Thymus (tissue), 11 donors: ENCODE results near the gene CPD. TPM values are rescaled to one million over a fixed set of nuclear protein-coding genes. Genes with fewer than 3 reads are reported as not detected.
"Not testable (repeated sequence)": the region's sequence is repeated elsewhere in the genome, so short reads cannot be mapped to it uniquely, and the experiment has no call there.

Experiments
- DNase-seq, 9 donors: peaks; one replicate each; pipeline ENCODE4 v3.0.0-alpha.2; 2013; ENCODE audit warnings: low spot score in 9 of 9, low read depth in 6 of 9, missing footprints in 1 of 9
- H3K27ac ChIP-seq, 2 donors: one replicate each; pipeline ENCODE4 v1.5.1; 2013; ENCODE audit warnings: control low read depth in 1 of 2, low read depth in 1 of 2, low read length in 1 of 2, mild to moderate bottlenecking in 1 of 2, moderate library complexity in 1 of 2
- H3K27me3 ChIP-seq, 2 donors: one replicate each; pipeline ENCODE4 v1.5.1; 2013; ENCODE audit warnings: low read length in 1 of 2; ENCODE audit not compliant: control insufficient read depth in 2 of 2, insufficient read depth in 1 of 2
- H3K36me3 ChIP-seq, 2 donors: one replicate each; pipeline ENCODE4 v1.5.1; 2013; ENCODE audit warnings: low read length in 1 of 2, mild to moderate bottlenecking in 1 of 2, moderate library complexity in 1 of 2; ENCODE audit not compliant: control insufficient read depth in 2 of 2, insufficient read depth in 2 of 2
- H3K4me1 ChIP-seq, 2 donors: one replicate each; pipeline ENCODE4 v1.5.1; 2013; ENCODE audit warnings: low read length in 2 of 2; ENCODE audit not compliant: control insufficient read depth in 2 of 2, insufficient read depth in 2 of 2
- H3K4me3 ChIP-seq, 2 donors: one replicate each; pipeline ENCODE4 v1.5.1; 2013; ENCODE audit warnings: low read length in 2 of 2, control low read depth in 1 of 2, mild to moderate bottlenecking in 1 of 2
- H3K9me3 ChIP-seq, 2 donors: one replicate each; pipeline ENCODE4 v1.5.1; 2013; ENCODE audit warnings: low read length in 1 of 2, mild to moderate bottlenecking in 1 of 2; ENCODE audit not compliant: control insufficient read depth in 2 of 2, insufficient read depth in 1 of 2
- WGBS: extraction: QIAGEN DNeasy Blood & Tissue Kit; methylation state at CpG from one replicate; pipeline ENCODE4 v1.1.7; 2013; 5-methylcytosine and 5-hydroxymethylcytosine counted together
- polyA plus RNA-seq: library from polyadenylated mRNA; stranded (reverse); fragments of 200-250 nt; gene quantifications from one replicate; pipeline ENCODE4 v1.2.3, GENCODE V29; 2013
- total RNA-seq: library from RNA; stranded (reverse); fragments of 120-200 nt; gene quantifications from one replicate; pipeline ENCODE4 v1.2.4, GENCODE V29; 2013
- donor health status: healthy.

The CPD gene
- total and polyA plus RNA-seq, 2 donors = 11.2 to 14.3 TPM

DNA sequence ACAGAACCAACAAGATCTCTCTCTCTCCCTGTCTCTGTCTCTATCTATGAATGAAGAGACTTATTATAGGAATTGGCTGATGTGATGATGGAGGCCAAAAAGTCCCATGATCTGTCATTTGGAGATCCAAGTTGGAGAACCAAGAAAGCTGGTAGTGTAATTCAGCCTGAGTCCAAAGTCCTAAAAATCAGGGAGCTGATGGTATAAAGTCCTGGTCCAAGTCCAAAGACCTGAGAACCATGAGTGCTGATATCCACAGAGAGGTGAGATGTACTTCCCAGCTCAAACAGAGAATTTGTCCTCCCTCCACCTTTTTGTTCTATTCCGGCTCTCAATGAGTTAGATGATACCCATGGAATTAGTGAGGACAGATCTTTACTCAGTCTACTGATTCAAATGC is 29.5 kb upstream of the CPD start:
- Histone ChIP-seq H3K4me1 (no peaks in the 10 kb centered on the region), H3K9me3 (peaks cover 0 to 3% of the 10 kb centered on the region in 2 donors)
- 100% methylated on average over 1 of the region's 1 CpG for WGBS

DNA sequence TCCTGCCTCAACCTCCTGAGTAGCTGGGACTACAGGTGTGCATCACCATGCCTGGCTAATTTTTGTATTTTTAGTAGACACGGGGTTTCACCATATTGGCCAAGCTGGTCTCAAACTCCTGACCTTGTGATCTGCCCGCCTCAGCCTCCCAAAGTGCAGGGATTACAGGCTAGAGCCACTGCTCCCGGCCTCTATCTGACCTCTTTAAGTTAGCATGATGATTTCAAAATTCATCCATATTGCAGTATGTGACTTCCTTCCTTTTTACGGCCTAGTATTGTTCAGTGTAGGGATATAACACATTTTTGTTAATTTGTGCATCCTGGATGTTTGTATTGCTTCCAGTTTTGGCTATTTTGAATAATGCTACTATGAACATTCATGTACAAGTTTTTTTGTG is 27.5 kb upstream of the CPD start:
- not testable (repeated sequence) for H3K27ac ChIP-seq, H3K36me3 ChIP-seq, H3K4me1 ChIP-seq, H3K27me3 ChIP-seq, DNase-seq, H3K4me3 ChIP-seq, H3K9me3 ChIP-seq
- 96% methylated on average over 4 of the region's 4 CpGs for WGBS

More for the DNA sequence above, 29.5 kb upstream of the CPD start:
- H3K4me3 ChIP-seq = no peak overlapping the region
- no peaks in the 10 kb centered on the region for H3K27me3 ChIP-seq
- no peak overlapping the region for H3K27ac ChIP-seq
- DNase-seq = no peak
- no peaks in the 10 kb centered on the region for H3K36me3 ChIP-seq

DNA sequence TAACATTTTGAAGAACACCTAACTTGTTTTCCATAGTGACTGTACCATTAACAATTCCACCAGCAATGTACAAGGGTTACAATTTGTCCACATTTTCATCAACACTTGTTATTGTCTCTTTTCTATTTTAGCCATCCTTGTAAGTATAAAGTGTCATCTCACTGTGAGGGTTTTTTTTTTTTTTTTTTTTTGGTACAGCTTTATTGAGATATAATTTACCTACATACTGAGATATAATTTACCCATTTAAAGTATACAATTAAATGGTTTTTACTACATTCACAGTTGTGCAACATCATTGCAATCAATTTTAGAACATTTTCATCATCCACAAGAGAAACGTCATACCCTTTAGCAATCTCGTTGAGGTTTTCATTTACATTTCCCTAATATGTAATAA is 27.0 kb upstream of the CPD start:
- no peak for DNase-seq
- Histone ChIP-seq H3K4me1 (no peaks in the 10 kb centered on the region), H3K36me3 (no peaks in the 10 kb centered on the region), H3K4me3 (no peak overlapping the region), H3K27me3 (no peaks in the 10 kb centered on the region), H3K9me3 (peaks cover 0 to 3% of the 10 kb centered on the region in 2 donors), H3K27ac (no peak overlapping the region)
- 99% methylated on average over 2 of the region's 2 CpGs for WGBS

DNA sequence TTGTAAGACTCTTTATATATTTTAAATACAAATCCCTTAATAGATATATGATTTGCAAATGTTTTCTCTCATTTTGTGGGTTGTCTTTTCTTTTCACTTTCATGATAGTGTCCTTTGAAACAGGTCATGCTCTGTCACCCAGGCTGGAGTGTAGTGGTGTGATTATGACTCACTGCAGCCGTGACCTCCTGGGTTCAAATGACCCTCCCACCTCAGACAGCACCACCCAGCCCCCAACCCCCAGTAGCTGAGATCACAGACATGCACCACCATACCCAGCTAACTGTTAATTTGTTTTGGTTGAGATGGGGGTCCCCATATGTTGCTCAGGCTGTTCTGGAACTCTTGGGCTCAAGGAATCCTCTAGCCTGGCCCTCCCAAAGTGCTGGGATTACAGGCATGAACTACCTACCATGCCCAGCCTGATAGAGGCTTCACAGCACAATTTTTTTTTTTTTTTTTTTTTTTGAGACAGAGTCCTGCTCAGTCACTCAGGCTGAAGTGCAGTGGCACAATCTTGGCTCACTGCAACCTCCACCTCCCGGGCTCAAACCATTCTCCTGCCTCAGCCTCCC is 26.4 kb upstream of the CPD start:
- H3K27ac ChIP-seq = no peak overlapping the region
- H3K9me3 ChIP-seq = peaks cover 0 to 3% of the 10 kb centered on the region in 2 donors
- DNase-seq = no peak
- H3K4me3 ChIP-seq = no peak overlapping the region
- no peaks in the 10 kb centered on the region for H3K27me3 ChIP-seq
- no peaks in the 10 kb centered on the region for H3K36me3 ChIP-seq
- WGBS = 96% methylated on average over 2 of the region's 2 CpGs
- no peaks in the 10 kb centered on the region for H3K4me1 ChIP-seq

DNA sequence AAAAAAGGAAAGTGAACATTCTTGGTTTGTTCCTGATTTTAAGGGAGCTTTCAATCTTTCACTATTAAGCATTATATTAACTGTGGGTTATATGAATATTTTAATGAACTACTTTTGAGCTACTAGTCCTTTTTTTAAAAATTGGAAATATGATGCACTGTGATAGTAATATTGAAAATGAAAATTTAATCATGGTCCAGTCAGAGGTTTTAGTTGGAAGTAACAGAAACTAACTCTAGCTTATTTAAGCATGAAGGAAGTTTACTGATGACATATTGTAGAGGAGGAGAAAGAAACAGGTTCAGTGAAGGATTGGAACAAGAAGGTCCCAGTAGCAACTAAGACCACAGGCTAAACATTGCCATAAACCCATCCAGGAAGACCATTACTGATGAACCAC is 24.0 kb upstream of the CPD start:
- Histone ChIP-seq H3K27ac (no peak overlapping the region), H3K27me3 (no peaks in the 10 kb centered on the region), H3K4me1 (no peaks in the 10 kb centered on the region), H3K36me3 (no peaks in the 10 kb centered on the region), H3K4me3 (no peak overlapping the region), H3K9me3 (peaks cover 0 to 3% of the 10 kb centered on the region in 2 donors)
- DNase-seq = no peak

DNA sequence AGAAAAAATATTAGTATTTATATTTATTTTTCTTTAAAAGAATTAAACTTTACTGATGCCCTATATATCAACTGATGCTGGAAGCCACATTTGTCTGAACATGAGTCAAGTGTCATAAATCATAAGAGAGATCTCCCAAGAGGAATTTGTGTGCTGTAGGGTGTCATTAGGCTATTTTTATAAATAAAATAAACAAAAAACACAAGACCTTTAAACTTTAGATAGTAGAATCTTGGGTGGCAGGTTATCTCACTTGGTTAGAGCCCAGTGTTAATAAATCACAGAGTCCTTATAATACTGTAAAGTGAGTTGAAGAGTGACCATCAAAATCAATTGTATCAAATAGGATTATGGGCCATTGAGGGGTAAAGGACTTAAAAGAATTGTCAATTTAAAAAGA is 21.3 kb upstream of the CPD start:
- no peak for DNase-seq
- no peaks in the 10 kb centered on the region for H3K4me1 ChIP-seq
- H3K4me3 ChIP-seq = no peak overlapping the region
- H3K36me3 ChIP-seq = no peaks in the 10 kb centered on the region
- H3K27ac ChIP-seq = no peak overlapping the region
- peaks cover 0 to 12% of the 10 kb centered on the region in 2 donors for H3K9me3 ChIP-seq
- no peaks in the 10 kb centered on the region for H3K27me3 ChIP-seq

DNA sequence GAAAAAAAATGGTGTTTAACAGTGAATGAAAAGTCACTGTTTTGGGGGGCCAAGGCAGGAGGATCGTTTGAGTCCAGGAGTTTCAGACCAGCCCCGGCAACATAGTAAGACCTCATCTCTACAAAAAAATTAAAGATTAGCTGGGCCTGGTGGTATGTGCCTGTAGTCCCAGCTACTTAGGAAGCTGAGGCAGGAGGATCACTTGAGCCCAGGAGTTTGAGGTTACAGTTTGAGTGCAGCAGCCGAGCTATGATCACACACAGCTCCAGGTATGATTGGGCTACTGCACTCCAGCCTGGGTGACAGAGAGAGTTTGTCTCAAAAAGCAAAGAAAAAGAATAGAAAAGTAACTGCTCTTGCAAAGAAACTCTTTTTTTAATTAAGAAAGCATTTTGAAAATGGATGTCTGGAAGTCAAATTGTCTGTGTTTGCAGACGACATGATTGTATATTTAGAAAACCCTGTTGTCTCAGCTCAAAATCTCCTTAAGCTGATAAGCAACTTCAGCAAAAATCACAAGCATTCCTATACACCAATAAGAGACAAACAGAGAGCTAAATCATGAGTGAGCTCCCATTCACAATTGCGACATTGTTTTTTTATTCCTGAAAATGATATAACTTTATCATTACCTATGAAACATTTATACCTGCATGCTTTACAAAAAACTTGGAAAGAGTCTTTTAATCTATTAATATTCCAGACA is 20.5 kb upstream of the CPD start:
- no peak overlapping the region for H3K27ac ChIP-seq
- 95% methylated on average over 5 of the region's 5 CpGs for WGBS
- H3K9me3 ChIP-seq = peaks cover 0 to 15% of the 10 kb centered on the region in 2 donors
- DNase-seq = no peak
- H3K36me3 ChIP-seq = no peaks in the 10 kb centered on the region
- no peak overlapping the region for H3K4me3 ChIP-seq
- peaks cover 0 to 2% of the 10 kb centered on the region in 2 donors for H3K4me1 ChIP-seq
- H3K27me3 ChIP-seq = no peaks in the 10 kb centered on the region

DNA sequence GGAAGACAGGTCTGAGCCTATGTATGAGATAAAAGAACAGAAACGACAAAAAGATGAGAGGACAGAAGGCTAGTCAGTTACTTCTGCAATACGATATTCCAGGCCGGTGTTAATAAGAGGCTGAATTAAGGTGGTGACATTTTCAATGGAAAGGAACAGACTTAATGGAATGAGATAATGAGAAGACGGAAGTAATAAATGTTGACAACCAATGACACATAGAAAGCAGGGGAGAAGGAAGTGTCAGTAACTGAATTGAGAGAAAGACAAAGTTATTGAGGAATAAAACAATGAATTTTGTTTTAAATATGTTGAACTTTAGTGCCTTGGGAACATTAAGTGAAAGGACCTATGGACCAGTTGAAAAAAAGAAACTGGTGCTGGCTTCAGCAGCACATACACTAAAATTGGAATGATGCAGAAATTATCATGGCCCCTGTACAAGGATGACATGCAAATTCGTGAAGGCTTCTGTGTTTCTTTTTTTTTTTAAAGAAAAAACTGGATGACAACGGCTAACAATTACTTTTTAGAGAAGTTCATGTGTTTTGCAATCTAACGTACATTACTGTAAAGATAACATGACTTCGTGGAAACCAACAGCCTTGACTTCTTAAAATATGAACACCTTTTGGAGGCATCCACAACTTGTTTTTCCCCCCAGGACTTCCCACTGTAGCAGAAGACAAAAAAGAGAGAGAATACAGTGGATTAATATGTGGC is 18.5 kb upstream of the CPD start:
- Histone ChIP-seq H3K4me3 (no peak overlapping the region), H3K27me3 (no peaks in the 10 kb centered on the region), H3K9me3 (peaks cover 0 to 15% of the 10 kb centered on the region in 2 donors), H3K4me1 (peaks cover 0 to 9% of the 10 kb centered on the region in 2 donors), H3K27ac (no peak overlapping the region), H3K36me3 (no peaks in the 10 kb centered on the region)
- DNase-seq = no peak
- WGBS = 83% methylated on average over 8 of the region's 8 CpGs

DNA sequence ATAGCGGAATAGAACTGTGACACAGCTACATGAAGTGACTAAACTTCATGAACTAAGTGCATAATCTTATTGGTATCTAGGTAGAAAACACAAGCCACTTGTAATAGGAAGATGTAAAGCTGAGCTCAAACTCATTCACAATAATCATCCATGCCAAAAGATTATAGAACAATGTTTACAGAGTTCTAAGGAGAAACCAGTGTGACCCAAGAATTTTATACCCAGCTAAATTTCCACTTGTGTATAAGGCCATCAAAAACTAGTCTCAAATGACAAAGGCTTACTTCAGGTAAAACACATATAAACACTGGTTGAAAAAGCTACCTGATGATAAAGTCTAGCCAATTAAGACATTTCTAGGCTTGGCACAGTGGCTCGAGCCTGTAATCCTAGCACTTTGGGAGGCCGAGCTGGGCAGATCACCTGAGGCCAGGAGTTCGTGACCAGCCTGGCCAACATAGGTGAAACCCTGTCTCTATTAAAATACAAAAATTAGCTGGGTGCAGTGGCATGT is 16.9 kb upstream of the CPD start:
- H3K27ac ChIP-seq = no peak overlapping the region

More for the DNA sequence above, 16.9 kb upstream of the CPD start:
- 98% methylated on average over 4 of the region's 4 CpGs for WGBS
- Histone ChIP-seq H3K4me3 (no peak overlapping the region), H3K27me3 (no peaks in the 10 kb centered on the region), H3K36me3 (no peaks in the 10 kb centered on the region), H3K9me3 (peaks cover 0 to 15% of the 10 kb centered on the region in 2 donors), H3K4me1 (peaks cover 0 to 9% of the 10 kb centered on the region in 2 donors)
- no peak for DNase-seq
